Measurements from ENCODE around the gene TMPRSS6.

- no peak for TF ChIP-seq POLR2A (IDR thresholded peaks at IDR 0.05)
- TF ChIP-seq CTCF (IDR thresholded peaks at IDR 0.05): no peak
- no peak for TF ChIP-seq EP300 (IDR thresholded peaks at IDR 0.05)
Observed at GRCh38 chr22:37139762-37140161, 30.2 kb upstream of the TMPRSS6 start.
